Choroid plexus epithelial cell (primary cell): ENCODE measurements around the gene DPYSL5.
A peak's percentile ranks its signal among the peaks of the same experiment; 100 is the strongest.

Experiments
- DNase-seq: peaks from one replicate; pipeline ENCODE4 v3.0.0-alpha.2; 2010; ENCODE audit warnings: low read depth
- H3K4me3 ChIP-seq: 2 replicates; pipeline ENCODE4 v1.5.1; 2011; ENCODE audit warnings: low read depth, mild to moderate bottlenecking, control low read depth, low read length, moderate library complexity
- TF ChIP-seq, protein P1 (sequence below): conservative IDR thresholded peaks from 2 replicates; pipeline ENCODE4 v1.5.1; 2011; ENCODE audit warnings: low read depth, mild to moderate bottlenecking, control low read depth, inconsistent platforms, low read length, moderate library complexity

Gene DPYSL5

DNA sequence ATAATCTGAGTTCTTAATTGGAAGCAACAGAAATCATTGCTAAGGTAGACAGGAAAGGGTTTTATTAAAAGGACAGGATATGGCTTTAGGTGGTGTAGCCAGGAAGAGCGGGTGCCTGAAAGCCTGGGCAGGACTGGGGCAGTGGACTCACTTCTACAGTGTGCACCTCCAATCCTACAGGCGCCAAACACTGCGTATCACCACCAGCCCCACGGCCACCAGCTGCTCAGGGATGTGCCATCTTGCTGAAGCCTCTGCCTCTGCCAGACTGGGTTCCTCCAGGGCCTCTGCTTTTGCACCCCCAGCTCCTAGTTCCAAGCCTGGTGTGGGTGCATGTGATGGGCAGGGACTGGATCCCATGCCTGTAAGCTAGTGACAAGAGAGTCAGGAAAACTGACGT lies 29.7 kb upstream of the DPYSL5 start:
- TF ChIP-seq, protein P1, sequence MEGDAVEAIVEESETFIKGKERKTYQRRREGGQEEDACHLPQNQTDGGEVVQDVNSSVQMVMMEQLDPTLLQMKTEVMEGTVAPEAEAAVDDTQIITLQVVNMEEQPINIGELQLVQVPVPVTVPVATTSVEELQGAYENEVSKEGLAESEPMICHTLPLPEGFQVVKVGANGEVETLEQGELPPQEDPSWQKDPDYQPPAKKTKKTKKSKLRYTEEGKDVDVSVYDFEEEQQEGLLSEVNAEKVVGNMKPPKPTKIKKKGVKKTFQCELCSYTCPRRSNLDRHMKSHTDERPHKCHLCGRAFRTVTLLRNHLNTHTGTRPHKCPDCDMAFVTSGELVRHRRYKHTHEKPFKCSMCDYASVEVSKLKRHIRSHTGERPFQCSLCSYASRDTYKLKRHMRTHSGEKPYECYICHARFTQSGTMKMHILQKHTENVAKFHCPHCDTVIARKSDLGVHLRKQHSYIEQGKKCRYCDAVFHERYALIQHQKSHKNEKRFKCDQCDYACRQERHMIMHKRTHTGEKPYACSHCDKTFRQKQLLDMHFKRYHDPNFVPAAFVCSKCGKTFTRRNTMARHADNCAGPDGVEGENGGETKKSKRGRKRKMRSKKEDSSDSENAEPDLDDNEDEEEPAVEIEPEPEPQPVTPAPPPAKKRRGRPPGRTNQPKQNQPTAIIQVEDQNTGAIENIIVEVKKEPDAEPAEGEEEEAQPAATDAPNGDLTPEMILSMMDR, result no peak
- H3K4me3 ChIP-seq, result no peak overlapping the region
- DNase-seq, result no peak

DNA sequence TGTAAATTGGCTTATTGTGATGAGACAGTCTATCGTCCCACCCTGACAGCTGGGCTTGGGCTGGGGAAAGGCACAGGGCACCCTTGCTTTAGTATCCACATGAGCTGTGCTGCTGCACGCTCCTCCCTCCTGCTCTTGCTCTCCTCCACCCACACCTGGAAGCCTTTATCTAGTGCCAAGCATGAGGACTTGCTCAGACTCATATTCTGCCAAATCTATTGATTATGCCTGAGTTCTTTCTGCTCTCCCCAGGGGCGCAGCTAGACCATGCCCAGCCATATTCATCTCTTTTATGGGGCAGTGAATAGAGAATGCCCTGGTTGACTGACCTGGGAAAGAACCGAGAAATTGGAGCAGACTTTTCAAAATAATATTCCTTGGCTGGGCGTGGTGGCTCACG lies 29.0 kb upstream of the DPYSL5 start:
- no peak for DNase-seq
- TF ChIP-seq, protein P1, result no peak
- H3K4me3 ChIP-seq, result no peak overlapping the region

DNA sequence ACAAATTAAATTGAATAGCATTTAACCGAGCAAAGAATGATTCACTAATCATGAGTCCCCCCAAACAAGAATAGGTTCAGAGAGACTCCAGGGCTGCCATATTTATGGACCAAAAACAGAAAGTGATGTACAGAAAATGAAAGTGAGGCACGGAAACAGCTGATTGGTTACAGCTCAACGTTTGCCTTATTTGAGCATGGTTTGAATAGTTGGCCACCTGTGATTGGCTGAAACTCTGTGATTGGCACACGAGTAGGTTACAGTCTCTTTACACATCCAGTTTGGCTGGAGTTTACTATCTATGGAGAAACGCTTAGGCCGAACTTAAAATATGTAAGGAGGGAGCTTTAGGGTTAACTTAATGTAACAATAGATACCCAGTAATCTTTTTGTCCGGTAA lies 27.0 kb upstream of the DPYSL5 start:
- TF ChIP-seq, protein P1, result no peak
- no peak overlapping the region for H3K4me3 ChIP-seq
- no peak for DNase-seq

DNA sequence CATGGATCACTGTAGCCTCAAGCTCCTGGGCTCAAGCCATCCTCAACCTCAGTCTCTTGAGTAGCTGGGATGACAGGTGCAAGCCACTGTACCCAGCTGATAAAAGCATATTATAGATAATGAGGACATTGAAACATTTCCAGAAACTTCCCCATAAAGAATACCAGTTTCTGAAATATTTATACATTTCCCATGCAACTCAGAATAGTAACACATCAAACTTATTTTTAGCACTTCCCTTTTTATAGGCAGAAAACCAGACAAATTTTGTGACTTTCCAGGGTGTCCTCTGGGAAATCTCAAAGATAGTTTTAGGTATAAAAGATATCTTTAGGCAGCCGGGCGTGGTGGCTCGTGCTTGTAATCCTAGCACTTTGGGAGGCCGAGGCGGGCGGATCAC lies 25.1 kb upstream of the DPYSL5 start:
- TF ChIP-seq, protein P1, result no peak
- DNase-seq, result no peak
- no peak overlapping the region for H3K4me3 ChIP-seq

DNA sequence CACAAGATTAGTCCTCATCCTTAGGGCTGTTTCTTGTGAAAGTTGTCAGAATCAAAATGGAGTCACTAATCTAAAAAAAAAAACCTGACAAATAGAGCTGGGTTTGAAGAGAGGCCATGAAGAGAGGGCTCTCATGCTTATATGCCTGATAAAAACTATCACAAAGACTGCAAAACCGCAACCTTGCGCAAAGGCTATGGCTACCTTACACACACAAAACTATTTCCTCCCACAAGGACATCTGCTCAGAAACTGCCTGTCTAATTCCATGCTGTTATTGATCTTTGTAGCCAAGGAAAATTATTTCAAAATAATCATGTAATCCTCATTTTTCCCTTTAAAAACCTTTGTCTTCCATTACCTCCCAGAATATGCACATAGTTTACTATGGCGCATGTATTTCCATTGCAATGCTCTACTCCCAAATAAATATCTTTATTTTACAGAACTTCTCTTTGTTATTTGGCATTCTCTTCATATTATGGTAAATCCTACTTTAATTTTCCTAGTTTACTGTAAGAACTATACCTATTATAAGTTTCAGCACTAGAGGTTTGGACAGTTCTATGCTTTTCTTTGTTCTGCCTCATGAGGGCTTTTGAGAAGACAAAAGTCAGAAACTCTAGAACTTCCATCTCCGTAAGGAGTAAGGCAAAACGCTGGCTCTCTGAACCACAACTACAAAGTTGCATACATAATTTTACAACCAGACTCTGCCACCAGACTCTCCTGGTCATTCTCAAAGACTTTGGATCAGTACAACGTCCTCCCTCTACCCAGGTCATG lies 9.6 kb upstream of the DPYSL5 start:
- TF ChIP-seq, protein P1, result peak; percentile 33
- H3K4me3 ChIP-seq, result no peak overlapping the region
- peak; percentile 51 for DNase-seq

DNA sequence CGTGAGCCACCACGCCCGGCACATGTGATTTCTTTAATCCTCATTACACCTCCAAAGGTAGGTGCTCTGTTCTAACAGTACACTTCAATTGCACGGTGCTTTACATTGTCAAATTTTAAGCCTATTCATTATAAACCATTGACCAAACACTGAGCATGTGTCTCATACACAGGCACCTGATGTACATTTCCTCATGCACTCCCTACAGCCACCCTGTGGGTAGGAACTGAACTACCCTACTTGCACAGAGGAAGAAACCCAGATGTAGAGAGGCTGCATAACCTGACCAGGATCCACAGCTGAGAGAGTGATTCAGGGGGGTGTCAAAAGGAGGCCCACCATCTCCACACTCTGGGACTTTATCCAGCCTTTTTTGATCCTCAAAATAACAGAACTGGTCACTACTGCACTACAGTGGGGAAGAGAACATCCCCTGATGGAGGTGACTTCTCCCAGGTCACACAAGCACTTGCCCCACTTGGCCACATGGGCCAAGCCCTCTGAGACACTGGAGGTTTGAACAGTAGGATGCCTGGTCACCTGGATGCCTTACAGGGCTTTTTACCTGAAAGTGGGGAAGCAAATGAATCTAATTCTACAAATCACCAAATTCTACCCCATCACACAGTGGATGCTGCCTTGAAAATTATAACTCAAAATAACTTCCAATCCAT lies 6.9 kb upstream of the DPYSL5 start:
- TF ChIP-seq, protein P1, result peak; percentile 39
- DNase-seq, result peak; percentile 29
- H3K4me3 ChIP-seq, result no peak overlapping the region
